ENCODE results near the gene TMTC1.
"Not testable (repeated sequence)": the region's sequence is repeated elsewhere in the genome, so short reads cannot be mapped to it uniquely, and the experiment has no call there.

The TMTC1 gene

DNA sequence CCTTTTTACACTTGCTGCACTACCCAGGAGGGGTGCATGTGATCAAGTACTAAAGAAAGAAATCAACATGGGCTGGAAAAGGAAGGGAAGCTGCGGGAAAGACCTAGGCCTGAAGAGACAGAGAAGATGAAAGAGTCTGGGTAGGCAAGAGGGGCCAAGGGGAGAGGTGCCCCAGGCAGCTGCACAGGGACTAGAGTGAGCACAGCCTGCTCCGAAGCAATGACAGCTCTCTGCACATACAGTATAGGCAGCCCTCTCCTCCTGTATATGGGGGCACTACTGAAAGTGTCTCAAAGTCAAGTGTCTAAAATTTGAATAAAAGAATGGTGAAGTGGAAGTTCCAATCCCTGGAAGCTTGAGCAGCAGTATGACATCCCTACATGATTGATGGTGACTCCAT lies 112.0 kb downstream of the TMTC1 start:
- DNase-seq (ENCODE audit: low read depth) = no peak

DNA sequence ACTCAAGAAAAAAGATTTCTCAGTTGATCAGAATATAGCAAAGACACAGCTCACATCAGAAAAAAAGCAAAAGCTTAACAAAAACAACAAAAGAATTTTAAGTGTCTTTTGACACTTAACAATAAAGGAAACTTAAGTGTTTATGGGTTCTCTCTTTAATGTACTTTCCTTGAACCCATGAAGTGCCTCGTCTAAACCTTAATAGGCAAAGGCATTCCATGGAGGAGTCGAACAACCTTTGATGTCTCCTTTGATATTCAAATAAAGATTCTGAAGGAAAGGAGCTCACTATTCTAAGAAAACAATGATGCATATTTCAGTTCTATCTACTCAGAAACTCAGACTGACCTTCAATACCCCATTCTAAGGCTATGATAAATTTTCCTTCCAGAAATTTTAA lies 116.7 kb downstream of the TMTC1 start:
- no peak for DNase-seq (ENCODE audit: low read depth)

DNA sequence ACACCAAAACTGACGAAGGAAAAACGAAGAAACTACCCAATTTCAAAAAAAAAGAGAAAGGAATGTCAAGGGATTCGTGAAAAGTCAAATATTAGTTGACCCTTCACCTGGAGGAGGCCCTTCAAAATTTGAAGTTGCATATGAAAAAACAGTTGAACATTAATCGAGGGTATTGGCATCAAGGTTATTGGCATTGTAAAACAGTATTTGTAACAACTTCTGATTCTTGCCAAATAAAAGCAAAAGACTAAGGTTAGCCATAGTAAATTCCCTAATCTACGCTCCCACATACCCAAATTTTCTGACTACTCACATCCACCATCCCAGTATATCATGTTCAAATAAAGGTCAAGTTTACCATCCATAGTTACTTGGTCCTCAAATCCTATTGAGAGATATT lies 118.6 kb downstream of the TMTC1 start:
- DNase-seq (ENCODE audit: low read depth) = no peak

DNA sequence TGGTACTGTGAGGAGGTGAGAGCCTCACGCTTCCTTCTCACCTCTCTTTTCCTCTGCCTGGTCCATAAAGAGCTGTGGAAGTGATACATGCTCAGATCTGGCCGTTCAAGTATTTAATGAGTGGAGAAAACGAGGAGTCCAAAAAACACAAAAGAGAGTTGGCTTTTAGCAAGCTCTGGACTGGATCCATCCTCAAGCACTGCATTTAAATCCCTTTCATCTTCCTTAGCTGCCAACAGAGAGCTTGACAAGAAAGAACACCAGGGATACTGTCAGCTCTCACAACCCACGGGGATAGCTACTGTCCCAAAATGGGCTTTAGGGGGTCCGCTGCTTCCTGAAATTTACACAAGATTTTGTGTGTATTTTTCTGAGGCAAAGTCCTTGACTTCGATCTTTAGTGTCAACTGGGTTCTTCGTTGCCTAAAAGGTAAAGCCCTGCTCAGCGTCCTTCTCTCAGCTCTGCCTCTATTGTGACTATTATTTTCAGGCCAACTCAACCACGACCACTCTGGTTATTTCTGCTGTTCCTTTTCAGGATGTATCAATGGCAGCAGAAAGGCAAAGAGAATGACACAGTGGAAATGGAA lies 120.9 kb downstream of the TMTC1 start:
- no peak for DNase-seq (ENCODE audit: low read depth)

DNA sequence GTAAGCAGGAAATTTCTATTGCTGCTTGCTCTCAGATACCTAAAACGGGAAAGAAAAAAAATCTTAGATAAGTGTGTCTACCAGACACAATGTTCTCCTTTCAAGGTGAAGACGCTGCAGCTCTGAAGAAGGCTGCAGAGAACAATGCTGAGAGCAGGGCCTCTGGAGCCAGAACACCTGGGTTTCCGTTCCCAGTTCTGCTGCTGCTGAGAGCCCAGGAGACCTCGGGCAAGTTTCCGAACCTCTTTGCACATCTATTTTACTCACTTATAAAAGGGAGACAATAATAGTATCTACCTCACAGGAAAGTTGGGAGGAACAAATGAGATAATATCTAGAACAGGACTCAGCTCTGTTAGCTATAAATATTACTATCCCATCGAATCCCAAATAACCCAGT lies 122.9 kb downstream of the TMTC1 start:
- DNase-seq (ENCODE audit: low read depth) = no peak

DNA sequence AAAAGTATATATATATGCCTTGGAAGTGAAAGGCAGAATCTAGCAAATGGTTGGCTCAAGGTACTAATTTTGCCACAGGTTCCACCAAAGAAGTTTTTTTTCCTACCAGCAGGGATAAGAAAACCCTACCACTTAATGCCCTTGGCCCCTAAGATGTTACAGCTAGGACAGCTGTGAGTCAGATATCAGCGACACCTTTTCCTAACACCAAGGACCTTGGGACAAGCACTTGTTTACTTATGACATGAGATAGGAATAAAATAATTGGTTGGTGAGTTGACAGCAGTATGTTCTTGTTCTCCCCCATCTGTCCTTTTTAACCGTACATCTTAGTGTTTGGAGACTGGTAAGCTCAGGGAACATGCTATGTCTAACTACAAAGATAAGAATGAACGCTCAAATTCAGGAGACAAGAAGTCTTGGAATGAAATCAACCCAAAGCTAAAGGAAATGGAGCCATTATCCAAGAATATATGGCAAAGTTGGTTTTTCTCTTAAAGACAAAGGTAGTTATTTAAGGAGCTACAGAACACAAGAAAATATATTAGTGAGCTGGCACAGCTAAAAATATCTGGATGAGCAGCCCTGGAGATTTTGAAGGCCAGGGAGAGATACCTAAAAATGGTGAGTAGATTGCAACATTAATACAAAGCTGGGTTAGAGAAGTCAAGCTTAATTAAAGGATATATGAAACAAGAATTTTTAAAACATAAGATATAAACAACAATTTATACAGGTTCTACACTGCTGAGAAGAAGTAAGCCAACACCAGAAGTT lies 126.8 kb downstream of the TMTC1 start:
- DNase-seq (ENCODE audit: low read depth) = no peak

DNA sequence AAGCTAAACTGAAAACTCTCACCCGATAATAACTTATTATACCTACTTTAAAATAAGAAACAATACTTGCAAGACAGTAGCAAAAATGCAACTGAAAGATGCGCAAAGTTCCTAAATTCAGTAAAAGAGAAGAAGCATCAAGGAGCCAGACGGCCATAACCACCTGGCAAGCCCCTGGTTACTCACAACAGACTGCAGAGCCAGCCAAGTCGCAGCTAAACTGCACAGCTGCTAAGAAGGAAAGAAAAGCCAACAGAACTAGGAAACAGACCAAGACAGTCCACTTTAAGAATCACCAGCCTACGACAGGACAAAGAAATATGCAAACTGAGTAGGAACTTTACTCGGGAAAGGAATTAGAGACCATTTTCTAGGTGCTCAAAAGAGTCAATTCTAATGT lies 127.9 kb downstream of the TMTC1 start:
- DNase-seq (ENCODE audit: low read depth) = no peak

DNA sequence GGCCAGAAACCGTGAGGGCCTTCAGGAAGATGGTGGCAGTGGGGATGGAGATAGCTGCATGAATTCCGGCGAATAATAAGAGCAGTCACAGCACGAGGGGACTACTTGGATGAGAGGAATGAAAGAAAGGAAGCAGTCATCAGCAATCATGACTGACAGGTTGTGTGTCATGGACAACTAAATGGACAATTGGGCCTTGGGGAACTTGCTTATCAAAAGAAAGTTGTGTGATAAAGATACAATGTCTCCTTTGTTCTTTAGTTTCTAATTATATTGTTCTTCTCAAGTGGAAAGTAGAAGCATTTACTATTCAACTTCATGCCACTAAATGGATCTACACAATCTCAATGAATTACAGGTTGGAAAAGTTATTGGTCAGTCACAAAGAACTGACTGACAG lies 130.5 kb downstream of the TMTC1 start:
- no peak for DNase-seq (ENCODE audit: low read depth)

DNA sequence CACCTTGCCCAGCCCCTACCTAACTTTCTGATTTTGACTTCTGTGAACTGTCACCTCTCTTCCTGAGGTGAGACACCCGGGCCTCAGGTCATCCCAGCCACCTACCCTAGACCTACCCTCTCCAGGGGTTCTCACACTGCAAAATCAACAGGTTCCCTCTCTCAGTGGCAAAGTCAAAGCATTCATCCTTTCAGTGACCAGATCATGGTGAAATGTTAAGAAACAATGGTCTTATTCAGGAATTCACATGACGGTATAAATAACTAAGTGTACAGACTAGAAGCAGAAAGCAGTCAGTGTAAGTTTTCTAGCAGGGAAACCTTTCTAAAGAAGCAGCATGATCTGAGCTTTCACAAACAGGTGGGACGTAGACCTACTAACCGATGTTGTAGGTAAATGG lies 133.4 kb downstream of the TMTC1 start:
- no peak for DNase-seq (ENCODE audit: low read depth)

DNA sequence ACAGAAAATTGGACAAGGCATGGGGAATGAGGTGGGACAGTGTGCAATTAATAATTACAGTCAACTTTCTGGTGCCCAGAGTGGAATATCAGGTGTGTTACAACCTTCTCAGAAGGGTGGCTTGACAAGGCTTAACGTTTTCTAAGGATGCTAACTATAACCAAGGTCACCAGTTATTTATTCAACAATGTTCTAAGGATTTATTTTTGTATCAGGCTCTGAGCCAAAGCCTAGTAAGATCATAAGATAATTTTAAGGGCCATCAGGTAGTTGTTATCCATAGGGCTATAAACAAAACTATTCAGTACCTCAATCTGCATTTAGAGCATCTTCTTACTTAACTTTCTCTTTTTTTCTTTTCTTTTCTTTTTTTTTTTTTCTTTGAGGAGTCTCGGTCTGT lies 134.0 kb downstream of the TMTC1 start:
- no peak for DNase-seq (ENCODE audit: low read depth)

DNA sequence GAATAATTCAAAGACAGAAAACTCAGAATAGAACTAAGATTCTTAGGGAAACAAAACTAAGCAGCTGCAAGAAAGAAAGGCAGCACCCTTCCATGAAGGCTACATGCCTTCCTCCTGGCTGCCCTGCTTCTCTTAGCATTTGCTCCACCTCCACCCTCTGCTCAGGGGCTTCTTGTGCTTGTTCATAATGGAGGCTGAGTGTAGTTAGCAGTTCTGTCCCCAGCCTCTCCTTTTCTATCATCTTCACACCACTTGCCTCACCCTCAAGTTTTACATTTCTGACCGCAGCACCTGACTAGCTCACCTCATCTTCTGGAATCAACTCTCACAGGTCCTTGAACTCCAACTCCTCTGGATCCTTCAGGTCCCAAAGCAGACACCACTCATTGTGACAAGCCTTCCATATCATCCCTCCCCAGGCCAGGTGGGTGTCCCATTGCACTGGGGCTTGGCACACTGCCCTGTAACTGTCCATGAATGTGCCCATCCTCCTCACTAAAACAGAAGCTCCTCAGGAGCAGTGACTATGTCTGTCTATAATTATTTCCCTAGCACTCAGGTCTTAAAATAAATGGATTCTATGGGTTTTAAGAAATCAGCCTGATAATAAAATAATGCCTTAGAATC lies 139.1 kb downstream of the TMTC1 start:
- no peak for DNase-seq (ENCODE audit: low read depth)

DNA sequence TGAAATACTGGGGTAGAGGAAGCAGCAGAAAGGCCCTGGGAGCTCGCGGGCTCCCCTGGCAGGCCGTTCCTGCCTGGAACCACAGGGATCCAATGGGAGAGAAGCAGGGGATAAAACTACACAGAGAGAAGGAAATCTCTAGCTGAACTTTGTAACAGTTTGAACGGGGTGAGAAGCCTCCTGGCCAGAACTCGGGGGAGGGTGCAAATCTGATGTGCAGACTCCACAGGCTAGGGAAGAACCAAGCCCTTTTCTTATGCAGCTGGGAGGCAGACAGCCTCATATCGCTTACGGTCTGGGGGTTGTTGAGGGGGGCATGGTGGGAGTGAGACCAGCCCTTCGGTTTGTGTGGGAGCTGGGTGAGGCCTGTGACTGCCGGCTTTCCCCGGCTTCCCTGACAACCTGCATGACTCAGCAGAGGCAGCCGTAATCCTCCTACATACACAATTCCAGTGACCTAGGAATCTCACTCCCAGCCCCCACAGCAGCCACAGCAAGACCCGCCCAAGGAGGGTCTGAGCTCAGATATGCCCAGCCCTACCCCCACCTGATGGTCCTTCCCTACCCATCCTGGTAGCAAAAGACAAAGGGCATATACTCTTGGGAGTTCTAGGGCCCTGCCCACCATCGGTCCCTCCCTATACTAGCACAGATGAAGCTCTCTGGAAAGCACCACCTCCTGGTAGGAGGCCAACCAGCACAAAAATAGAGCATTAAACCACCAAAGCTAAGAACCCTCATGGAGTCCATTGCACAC lies 143.0 kb downstream of the TMTC1 start:
- no peak for DNase-seq (ENCODE audit: low read depth)

DNA sequence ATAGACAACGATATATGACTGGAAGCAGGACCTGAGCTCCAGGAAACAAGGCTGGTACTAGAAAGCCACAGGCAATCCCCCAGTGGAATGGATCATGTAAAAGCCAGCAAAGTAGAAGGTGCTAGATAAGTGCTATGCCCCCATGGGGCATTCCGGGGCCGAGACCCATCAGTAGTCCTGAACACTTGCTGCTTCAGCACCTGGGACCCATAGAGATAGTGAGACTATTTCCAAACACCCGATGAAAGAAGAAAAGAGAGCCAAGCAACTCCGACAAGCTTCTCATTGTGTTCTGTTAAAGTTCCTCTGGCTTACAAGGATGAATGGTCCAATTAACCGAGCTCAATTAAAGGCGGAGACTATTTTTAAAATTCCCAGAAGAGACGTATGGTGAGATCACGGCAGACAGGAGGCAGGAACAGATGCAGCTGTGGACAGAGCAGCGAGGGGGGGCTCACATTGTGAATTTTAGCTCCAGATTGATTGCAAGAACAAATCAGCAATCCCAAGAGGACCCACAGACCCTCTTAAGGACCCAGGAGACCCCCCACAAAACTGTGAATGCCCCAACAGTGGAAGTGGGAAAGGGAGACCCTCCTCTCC lies 143.7 kb downstream of the TMTC1 start:
- DNase-seq (ENCODE audit: low read depth) = no peak

DNA sequence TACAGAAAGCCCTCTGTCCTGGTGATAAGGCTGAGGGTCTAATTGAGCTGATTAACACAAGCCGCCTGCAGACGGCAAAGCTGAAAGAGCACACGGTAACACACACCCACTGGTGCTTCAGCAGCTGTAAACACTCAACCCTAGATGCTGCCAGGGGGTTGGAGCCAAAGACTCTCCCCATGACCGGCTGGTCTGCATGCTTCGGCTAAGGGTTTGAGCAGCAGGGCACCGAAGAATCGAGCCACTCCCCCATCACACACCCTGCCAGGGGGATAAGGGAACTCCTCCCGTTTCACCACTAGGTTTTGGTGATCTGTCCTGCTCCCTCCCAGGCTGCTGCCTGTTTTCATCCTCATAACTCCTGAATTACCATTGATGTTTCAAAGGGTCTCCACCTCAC lies 145.2 kb downstream of the TMTC1 start:
- DNase-seq (ENCODE audit: low read depth) = no peak

DNA sequence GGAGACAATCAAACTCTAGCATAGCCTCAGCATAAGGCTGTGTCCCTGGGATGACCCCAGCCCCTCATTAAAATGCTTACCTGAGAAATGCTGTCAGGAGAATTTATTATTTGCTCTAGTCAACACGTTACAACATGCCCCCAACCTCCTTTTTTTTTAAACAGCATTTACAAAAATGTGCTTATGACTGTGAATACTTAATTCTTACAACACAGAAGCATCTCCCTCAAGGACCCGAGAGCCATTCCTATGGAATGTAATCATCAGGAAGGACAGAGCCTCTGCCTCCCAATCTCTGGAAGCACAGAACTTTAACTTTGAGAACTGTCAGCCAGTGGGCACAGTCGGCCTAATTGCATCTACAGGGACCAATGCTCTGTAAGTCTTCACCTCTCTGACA lies 149.7 kb downstream of the TMTC1 start:
- DNase-seq (ENCODE audit: low read depth) = no peak

DNA sequence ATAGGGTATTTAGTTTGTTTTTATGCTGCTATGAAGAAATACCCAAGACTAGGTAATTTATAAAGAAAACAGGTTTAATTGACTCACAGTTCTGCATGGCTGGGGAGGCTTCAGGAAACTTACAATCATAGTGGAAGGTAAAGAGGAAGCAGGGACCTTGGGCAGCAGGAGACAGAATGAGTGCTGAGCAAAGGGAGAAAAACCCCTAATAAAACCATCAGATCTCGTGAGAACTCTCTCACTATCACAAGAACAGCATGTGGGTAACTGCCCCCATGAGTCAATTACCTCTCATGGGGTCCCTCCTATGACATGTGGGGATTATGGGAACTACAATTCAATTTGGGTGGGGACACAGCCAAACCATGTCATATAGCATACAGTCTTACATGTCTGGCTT lies 153.6 kb downstream of the TMTC1 start:
- not testable (repeated sequence) for DNase-seq (ENCODE audit: low read depth)

DNA sequence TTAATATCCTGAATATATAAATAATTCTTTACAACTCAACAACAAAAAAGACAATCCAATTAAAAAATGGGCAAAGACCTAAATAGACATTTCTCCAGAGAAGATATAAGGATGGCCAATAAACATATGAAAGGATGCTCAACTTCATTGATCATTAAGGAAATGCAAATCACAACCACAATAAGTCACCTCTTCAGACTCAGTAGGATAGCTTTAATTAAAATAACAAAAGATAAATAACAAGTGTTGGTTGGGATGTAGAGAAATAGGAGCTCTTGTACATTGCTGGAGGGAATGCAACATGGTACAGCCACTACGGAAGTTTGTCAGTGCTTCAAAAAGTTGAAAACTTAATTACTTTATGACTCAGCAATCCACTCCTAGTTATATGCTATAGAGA lies 156.5 kb downstream of the TMTC1 start:
- no peak for DNase-seq (ENCODE audit: low read depth)

DNA sequence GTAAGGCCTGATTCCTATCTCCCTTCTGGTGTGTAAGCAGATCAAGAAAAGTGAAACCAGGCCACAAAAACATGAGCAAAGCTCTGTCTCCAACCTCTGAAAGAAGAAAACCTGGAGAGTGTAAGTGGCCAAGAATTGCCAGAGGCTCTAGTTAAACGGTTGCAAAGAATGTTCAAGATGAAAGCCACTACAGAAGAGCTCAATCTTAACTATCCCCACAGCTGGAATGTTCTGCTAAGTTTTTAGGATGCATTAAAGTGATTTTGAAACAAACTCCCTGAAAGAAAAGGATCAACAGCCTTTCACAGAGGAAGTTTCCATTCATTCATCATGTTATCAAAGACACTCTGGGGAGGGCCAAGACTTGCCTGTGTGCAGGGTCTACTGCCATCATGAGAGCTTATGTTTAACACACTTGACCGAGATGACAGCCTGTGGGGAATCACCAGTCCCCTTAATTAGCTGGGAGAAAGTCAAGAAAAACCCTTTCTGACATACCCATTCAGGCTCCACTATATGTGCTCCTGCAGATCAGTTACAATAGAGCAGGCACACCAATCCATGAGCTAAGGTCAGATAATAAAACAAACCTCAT lies 158.3 kb downstream of the TMTC1 start:
- DNase-seq (ENCODE audit: low read depth) = no peak

DNA sequence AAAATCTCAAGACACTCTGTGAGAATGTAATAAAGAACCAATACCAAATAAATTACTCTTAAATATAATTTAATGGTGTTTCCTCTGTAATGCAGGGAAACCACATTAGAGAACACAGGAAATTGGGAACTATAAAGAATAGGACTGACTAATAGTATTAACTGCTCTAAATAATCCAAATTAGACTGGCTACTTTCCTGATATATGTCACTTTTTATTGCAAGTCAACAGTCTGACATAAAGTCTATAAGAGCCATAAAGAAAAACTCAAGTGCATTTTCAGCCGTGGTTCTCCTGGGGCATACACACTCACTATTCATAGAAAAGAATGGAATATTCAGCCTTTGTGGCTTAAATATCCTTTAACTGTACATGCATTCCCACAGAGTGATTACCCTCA lies 161.5 kb downstream of the TMTC1 start:
- no peak for DNase-seq (ENCODE audit: low read depth)

DNA sequence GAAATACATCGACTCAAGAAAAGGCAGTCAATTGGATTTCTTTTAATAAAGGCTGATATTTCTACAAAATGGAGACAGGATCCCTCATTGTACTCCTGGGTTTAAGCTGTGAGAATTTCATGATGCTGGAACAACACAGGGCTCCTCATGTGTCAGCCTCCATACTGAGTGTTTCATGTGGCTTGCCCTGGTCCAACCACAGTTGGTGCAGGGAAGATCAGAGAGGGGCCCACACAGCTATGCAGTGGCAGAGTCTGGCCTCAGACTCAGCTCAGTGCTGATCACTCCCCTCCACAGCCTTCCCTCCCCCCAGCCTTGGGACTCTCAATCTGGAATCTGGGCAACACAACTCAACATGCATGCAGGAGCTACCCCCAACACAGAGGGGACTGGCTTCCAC lies 163.7 kb downstream of the TMTC1 start:
- no peak for DNase-seq (ENCODE audit: low read depth)

DNA sequence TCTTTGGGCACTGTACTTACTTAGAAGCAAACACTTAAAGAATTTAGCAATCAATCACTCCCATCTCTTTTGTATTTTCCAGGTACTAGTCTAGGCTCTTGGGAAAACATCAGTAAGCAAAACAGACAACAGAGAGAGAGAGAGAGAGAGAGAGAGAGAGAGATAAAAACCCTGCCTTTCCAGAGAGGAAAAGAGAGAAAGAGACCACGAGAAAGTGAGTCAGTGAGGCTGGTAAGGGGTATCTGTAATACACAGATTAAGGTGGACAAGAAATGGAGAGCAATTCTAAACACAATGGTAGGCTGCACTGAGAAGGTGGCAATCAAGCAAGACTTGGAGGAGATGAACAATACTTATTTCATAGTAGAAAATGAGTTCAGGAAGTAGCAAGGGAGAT lies 166.3 kb downstream of the TMTC1 start:
- no peak for DNase-seq (ENCODE audit: low read depth)
